Smooth muscle cell (in vitro differentiated cells): ENCODE data around the gene GADD45B. TPM values are rescaled to one million over a fixed set of nuclear protein-coding genes. Genes with fewer than 3 reads are reported as not detected.

ENCODE experiments used
- DNase-seq: peaks from one replicate; lab custom pipeline; 2025; ENCODE audit not compliant: unreplicated experiment; lab: John Stamatoyannopoulos, UW
- H2AFZ ChIP-seq: fragments of 200-600 bp; sonication (generic); 2 replicates; pipeline ENCODE4 v1.6.0; 2016; ENCODE audit warnings: antibody characterized with exemption, low read depth, mild to moderate bottlenecking
- H3F3A ChIP-seq: fragments of 200-600 bp; sonication (generic); 2 replicates; pipeline ENCODE4 v1.6.0; 2017; ENCODE audit warnings: antibody characterized with exemption, low read depth
- H3K27ac ChIP-seq: fragments of 200-600 bp; sonication (generic); 2 replicates; pipeline ENCODE4 v1.5.1; 2016; ENCODE audit warnings: low read depth, mild to moderate bottlenecking
- H3K27me3 ChIP-seq: fragments of 200-600 bp; sonication (generic); 2 replicates; pipeline ENCODE4 v1.6.1; 2016; ENCODE audit warnings: low read depth, mild to moderate bottlenecking
- H3K36me3 ChIP-seq: fragments of 200-600 bp; sonication (generic); 2 replicates; pipeline ENCODE4 v1.5.1; 2016; ENCODE audit warnings: low read depth
- H3K4me1 ChIP-seq: fragments of 200-600 bp; sonication (generic); 2 replicates; pipeline ENCODE4 v1.5.1; 2016; ENCODE audit warnings: low read depth
- H3K4me2 ChIP-seq: fragments of 200-600 bp; sonication (generic); 2 replicates; pipeline ENCODE4 v1.6.0; 2016; ENCODE audit warnings: mild to moderate bottlenecking
- H3K4me3 ChIP-seq: fragments of 200-600 bp; sonication (generic); 2 replicates; pipeline ENCODE4 v1.5.1; 2016; ENCODE audit warnings: mild to moderate bottlenecking
- H3K79me2 ChIP-seq: fragments of 200-600 bp; sonication (generic); 2 replicates; pipeline ENCODE4 v1.6.0; 2016; ENCODE audit warnings: low read depth, mild to moderate bottlenecking
- H3K9ac ChIP-seq: fragments of 200-600 bp; sonication (generic); 2 replicates; pipeline ENCODE4 v1.6.0; 2016; ENCODE audit warnings: low read depth
- H3K9me3 ChIP-seq: fragments of 200-600 bp; sonication (generic); replicated peaks from 2 replicates; pipeline ENCODE4 v1.5.1; 2016; ENCODE audit warnings: low read depth
- H4K20me1 ChIP-seq: fragments of 200-600 bp; sonication (generic); 2 replicates; pipeline ENCODE4 v1.6.0; 2016; ENCODE audit warnings: low read depth
- CTCF ChIP-seq: fragments of 200-600 bp; sonication (generic); IDR thresholded peaks from 2 replicates; pipeline ENCODE4 v1.5.1; 2017; ENCODE audit warnings: borderline replicate concordance, mild to moderate bottlenecking, antibody characterized with exemption; ENCODE audit not compliant: insufficient read depth, poor library complexity, severe bottlenecking
- WGBS: methylation state at CpG from one replicate; pipeline ENCODE4 v1.1.7; 2016; ENCODE audit warnings: low lambda C conversion rate; 5-methylcytosine and 5-hydroxymethylcytosine counted together
- polyA plus RNA-seq: library from polyadenylated mRNA; unstranded; fragments of >200 nt; fragmentation: Nextera tagmentation; extraction: Ambion mirVana; gene quantifications from 2 replicates; pipeline ENCODE4 v1.2.1, GENCODE V29; 2016
- total RNA-seq: library from RNA; depleted of rRNA; stranded (reverse); fragments of >200 nt; gene quantifications from 2 replicates; pipeline ENCODE4 v1.2.3, GENCODE V29; 2014

Gene GADD45B
- total and polyA plus RNA-seq, 2 experiments from 2014 or later = 252 to 533 TPM

DNA sequence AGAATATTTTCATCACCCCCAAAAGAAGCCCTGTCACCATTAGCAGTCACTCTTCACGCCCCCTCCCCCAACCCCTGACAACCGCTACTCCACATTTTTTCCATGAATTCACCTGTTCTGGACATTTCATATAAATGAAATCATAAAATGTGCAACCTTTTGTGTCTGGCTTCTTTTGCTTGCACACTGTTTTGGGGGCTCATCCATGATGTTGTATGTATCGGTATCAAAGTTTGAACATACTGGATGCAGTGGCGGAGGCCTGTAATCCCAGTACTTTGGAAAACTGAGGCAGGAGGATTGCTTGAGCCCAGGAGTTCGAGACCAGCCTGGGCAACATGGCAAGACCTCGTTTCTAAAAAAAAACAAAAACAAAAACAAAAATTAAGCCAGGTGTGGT, 7.2 kb downstream of the GADD45B start:
- H3F3A ChIP-seq = peaks cover 10% of the 10 kb centered on the region
- peaks cover 5% of the 10 kb centered on the region for H3K79me2 ChIP-seq
- H3K4me2 ChIP-seq = no peak overlapping the region
- no peaks in the 10 kb centered on the region for H3K27me3 ChIP-seq
- no peak overlapping the region for H2AFZ ChIP-seq
- no peak for DNase-seq
- H3K9me3 ChIP-seq = no peaks in the 10 kb centered on the region
- H3K36me3 ChIP-seq = no peaks in the 10 kb centered on the region
- peaks cover 5% of the 10 kb centered on the region for H3K4me1 ChIP-seq
- no peak overlapping the region for H3K9ac ChIP-seq
- no peak for TF ChIP-seq CTCF
- H3K27ac ChIP-seq = no peak overlapping the region
- no peak overlapping the region for H3K4me3 ChIP-seq
- WGBS = 89% methylated on average over 6 of the region's 6 CpGs
- peaks cover 9% of the 10 kb centered on the region for H4K20me1 ChIP-seq

DNA sequence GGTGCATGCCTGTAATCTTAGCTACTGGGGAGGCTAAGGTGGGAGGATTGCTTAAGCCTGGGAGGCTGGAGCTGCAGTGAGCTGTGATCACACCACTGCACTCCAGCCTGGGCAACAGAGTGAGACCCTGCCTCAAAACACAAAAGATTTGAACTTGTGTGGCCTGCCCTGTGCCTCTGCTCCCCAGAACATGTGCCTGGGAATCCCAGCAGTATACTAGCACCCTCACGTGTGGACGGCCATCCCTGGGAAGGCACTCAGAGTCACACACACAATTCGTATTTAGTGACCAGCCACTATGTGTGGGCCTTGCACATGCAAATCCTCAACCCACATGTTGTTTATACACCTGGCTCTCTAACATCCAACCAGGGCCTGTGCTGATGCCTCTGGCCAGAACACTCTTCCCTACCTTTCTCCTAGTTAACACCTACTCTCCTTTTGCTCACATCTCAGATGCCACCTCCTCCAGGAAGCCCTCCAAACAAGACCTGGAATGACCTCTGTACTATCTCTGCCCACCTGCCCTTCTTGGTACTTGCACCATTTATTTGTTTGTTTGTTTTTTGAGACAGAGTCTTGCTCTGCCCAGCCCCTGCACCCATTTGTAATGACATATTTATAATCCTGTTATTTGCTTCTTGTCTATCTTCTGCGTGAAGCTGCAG, 7.7 kb downstream of the GADD45B start:
- peaks cover 10% of the 10 kb centered on the region for H3F3A ChIP-seq
- H2AFZ ChIP-seq = no peak overlapping the region
- WGBS = 96% methylated on average over 4 of the region's 4 CpGs
- TF ChIP-seq CTCF = no peak
- no peaks in the 10 kb centered on the region for H3K36me3 ChIP-seq
- no peak for DNase-seq
- H3K79me2 ChIP-seq = no peaks in the 10 kb centered on the region
- no peaks in the 10 kb centered on the region for H3K27me3 ChIP-seq
- H3K9ac ChIP-seq = no peak overlapping the region
- no peak overlapping the region for H3K27ac ChIP-seq
- peaks cover 4% of the 10 kb centered on the region for H4K20me1 ChIP-seq
- peaks cover 2% of the 10 kb centered on the region for H3K4me1 ChIP-seq
- H3K9me3 ChIP-seq = no peaks in the 10 kb centered on the region
- no peak overlapping the region for H3K4me2 ChIP-seq
- H3K4me3 ChIP-seq = no peak overlapping the region

- Histone ChIP-seq H3K4me2 (no peak overlapping the region), H3K79me2 (no peaks in the 10 kb centered on the region), H3K4me1 (no peaks in the 10 kb centered on the region), H3F3A (peaks cover 9% of the 10 kb centered on the region), H3K9me3 (no peaks in the 10 kb centered on the region), H2AFZ (no peak overlapping the region), H3K27me3 (no peaks in the 10 kb centered on the region), H3K4me3 (no peak overlapping the region), H3K27ac (no peak overlapping the region), H4K20me1 (no peaks in the 10 kb centered on the region), H3K9ac (no peak overlapping the region), H3K36me3 (no peaks in the 10 kb centered on the region)
- no peak for DNase-seq
- 92% methylated on average over 13 of the region's 13 CpGs for whole genome bisulfite sequencing
- TF ChIP-seq CTCF = no peak
These were observed 8.4 kb downstream of the GADD45B start for GRCh38 chr19:2484178-2484937.
